Embryonic facial prominence (tissue), 1 donor: Measurements from ENCODE around the gene NPIPA1.
"Not testable (repeated sequence)": the region's sequence is repeated elsewhere in the genome, so short reads cannot be mapped to it uniquely, and the experiment has no call there.

Source experiments
- DNase-seq: peaks from one replicate; pipeline ENCODE4 v3.0.0-alpha.2; 2016; ENCODE audit errors: extremely low spot score

Gene NPIPA1

GRCh38 chr16:14937143-14937542, at the start of gene NPIPA1:
Gene NPIPA1 (plus strand): TSS chr16:14937443. CDS start chr16:14937443, 0 bp downstream.
- not testable (repeated sequence) for DNase-seq

- DNase-seq: not testable (repeated sequence)
Measured at GRCh38 chr16:14892111-14892510, 45.1 kb upstream of the NPIPA1 start.

GRCh38 chr16:14895382-14895781, 41.9 kb upstream of the NPIPA1 start:
- DNase-seq: not testable (repeated sequence)

- DNase-seq: not testable (repeated sequence)
Measured at GRCh38 chr16:14896023-14896422, 41.2 kb upstream of the NPIPA1 start.

- not testable (repeated sequence) for DNase-seq
Measured at GRCh38 chr16:14897006-14897664, 40.1 kb upstream of the NPIPA1 start.

DNA sequence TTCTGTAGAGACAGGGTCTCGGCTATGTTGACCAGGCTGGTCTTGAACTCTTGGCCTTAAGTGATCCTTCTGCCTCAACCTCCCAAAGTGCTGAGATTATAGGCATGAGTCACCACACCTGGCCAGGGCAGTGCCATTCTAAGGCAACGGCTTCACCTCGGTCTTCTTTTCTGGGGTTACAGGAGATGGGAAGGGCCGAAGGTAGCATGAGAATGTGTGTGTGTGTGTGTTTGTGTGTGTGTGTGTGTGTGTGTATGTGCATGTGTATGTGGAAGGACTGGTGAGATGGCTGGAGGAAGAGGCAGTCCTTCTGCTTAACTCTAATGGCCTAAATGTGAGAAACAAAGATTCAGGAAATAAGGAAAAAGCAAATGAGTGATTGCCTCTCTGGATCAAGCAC, 39.1 kb upstream of the NPIPA1 start:
- not testable (repeated sequence) for DNase-seq

GRCh38 chr16:14903191-14903957, 33.9 kb upstream of the NPIPA1 start:
- DNase-seq: not testable (repeated sequence)

DNA sequence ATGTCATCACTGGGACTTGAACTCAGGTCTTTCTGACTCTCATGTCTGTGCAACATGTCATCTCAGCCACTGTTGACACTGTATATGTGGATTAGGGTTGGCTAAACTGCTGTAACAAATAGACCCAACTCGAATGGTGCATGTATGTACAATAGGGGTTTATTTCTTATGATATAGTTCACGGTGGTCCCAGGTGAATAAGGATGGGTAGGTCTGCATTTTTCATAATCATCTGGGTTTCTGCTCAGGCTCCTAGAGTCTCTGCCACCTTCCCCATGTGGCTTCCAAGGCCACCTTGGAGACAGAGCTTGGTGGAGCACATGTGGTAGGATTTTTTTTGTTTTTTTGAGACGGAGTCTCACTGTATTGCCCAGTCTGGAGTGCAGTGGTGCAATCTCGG, 27.5 kb upstream of the NPIPA1 start:
- DNase-seq: not testable (repeated sequence)

GRCh38 chr16:14910833-14911629, 26.2 kb upstream of the NPIPA1 start:
- DNase-seq: not testable (repeated sequence)

DNA sequence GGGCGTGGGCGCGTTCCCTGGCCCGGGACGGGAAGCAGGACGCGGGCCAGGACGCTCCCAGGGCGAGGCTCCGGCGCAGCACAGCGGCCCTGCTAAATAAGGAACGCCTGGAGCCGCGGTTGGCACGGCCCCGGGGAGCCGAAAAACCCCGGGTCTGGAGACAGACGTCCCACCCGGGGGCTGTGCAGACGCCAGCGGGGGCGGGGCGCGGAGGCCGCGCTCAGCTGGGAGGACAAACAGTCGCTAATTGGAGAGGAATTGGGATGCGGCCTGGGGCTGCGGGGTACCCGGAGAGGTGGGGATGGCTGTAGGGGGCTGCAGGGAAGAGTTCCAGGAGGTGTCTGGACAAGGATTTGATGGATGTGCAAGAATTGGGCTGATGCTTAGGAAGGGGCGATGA, 25.3 kb upstream of the NPIPA1 start:
- not testable (repeated sequence) for DNase-seq

DNA sequence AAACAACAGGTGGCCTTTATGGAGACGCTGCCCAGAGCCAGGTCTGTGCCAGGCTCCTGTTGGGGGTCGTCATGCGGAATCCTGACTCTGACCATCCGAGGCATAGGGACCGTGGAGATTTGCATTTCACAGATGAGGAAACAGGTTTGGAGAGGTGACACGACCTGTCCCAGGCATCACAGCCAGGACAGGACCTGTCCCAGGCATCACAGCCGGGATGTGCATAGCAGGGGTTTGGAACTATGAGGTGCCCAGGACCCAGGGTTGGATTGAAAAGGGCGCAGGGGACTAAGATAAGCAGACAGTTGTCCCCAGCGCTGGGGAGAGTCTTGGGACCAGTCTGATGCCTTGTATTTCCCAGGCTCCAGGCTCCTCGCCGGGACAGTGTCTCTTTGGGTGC, 24.7 kb upstream of the NPIPA1 start:
- not testable (repeated sequence) for DNase-seq

GRCh38 chr16:14918504-14918903, 18.7 kb upstream of the NPIPA1 start:
- DNase-seq: peak; percentile 2

GRCh38 chr16:14919837-14920600, 17.2 kb upstream of the NPIPA1 start:
- DNase-seq: not testable (repeated sequence)

- DNase-seq: not testable (repeated sequence)
Measured at GRCh38 chr16:14922285-14922684, 15.0 kb upstream of the NPIPA1 start.

DNA sequence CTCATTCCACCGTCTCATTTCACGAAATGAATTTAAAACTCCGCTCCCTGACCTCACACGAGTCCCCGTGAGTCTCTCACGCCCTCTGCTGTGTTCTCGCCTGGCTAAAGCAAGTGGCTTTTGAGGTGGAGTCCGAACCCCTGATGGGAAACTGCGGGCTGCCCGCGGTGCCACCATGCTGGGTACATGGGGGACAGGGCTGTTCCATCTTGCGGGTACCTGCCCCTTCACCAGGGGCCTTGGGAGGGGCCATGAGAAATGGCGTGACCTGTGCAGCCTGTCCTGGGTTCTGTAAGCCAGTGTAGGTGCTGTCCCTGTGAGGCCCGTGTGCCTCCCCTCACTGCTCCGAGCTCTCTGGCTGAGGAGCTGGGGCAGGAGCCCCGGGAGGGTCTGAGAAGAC, 14.3 kb upstream of the NPIPA1 start:
- not testable (repeated sequence) for DNase-seq

- DNase-seq: not testable (repeated sequence)
Measured at GRCh38 chr16:14923394-14924088, 13.7 kb upstream of the NPIPA1 start.

DNA sequence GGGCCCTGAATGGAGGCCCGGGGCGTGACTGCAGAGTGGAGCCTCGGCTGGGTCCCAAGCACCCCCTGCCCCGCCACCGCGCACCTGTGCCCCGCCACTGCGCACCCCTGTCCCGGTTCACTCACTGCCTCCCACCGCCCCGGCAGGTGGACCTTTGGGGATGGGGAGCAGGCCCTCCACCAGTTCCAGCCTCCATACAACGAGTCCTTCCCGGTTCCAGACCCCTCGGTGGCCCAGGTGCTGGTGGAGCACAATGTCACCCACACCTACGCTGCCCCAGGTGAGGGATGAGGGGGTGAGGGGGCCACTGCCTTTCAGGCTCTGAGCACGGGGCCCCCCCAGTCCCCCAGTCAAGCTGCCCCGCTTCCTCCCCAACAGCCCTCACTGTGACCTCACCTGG, 12.9 kb upstream of the NPIPA1 start:
- not testable (repeated sequence) for DNase-seq

GRCh38 chr16:14924982-14925381, 12.3 kb upstream of the NPIPA1 start:
- DNase-seq: not testable (repeated sequence)

DNA sequence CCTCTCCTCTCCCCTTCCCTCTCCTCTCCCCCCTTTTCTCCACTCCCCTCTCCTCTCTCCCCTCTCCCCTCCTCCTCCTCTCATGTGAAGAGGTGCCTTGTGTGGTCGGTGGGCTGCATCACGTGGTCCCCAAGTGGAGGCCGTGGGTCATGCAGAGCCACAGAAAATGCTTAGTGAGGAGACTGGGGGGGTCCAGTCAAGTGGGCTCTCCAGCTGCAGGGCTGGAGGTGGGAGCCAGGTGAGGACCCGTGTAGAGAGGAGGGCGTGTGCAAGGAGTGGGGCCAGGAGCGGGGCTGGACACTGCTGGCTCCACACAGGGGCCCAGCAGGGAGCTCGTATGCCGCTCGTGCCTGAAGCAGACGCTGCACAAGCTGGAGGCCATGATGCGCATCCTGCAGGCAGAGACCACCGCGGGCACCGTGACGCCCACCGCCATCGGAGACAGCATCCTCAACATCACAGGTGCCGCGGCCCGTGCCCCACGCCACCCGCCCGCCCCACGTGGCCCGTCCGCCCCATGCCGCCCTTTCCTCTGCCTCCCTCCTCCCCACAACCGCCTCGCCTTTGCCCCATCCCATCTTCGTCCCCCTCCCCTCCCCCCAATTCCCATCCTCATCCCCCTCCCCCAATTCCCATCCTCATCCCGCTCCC, 9.1 kb upstream of the NPIPA1 start:
- not testable (repeated sequence) for DNase-seq

- not testable (repeated sequence) for DNase-seq
Measured at GRCh38 chr16:14929176-14929575, 8.1 kb upstream of the NPIPA1 start.
